HepG2 (cell line): Measurements from ENCODE around the gene WWC2. TPM values are rescaled to one million over a fixed set of nuclear protein-coding genes. Genes with fewer than 3 reads are reported as not detected.

Experiments used
- ATAC-seq: fragments of 200-7000 bp; cut with Tn5 transposase; 3 replicates; pipeline ENCODE4 v1.9.1; 2020; ENCODE audit warnings: mild to moderate bottlenecking, moderate library complexity
- BruUV-seq: library from RNA; stranded (reverse); fragments of 400-500 nt; replicated peaks from 2 replicates; lab custom pipeline; 2021; lab: Mats Ljungman, UMichigan
- CTCF ChIA-PET: fragments of 300-600 bp; formaldehyde crosslinking; extraction: SDS; loops from one replicate; lab custom pipeline; 2021; ENCODE audit warnings: low total read pairs, inconsistent platforms, low intra/inter-chr PET ratio; lab: Yijun Ruan, JAX
- POLR2A ChIA-PET: fragments of 350-600 bp; sonication (Branson Sonifier 250); formaldehyde crosslinking; loops from one replicate; lab custom pipeline; 2020; ENCODE audit warnings: antibody characterized with exemption, inconsistent platforms; lab: Yijun Ruan, JAX
- DNase-seq: peaks from one replicate; pipeline ENCODE4 v3.0.0-alpha.2; 2015; ENCODE audit warnings: low spot score
- FAIRE-seq: peaks from 3 replicates; lab custom pipeline; 2011; peaks lifted over from hg19 to GRCh38; lab: Jason Lieb, UNC
- H2AFZ ChIP-seq: one replicate; pipeline ENCODE4 v1.6.1; 2011; ENCODE audit warnings: low read length, inconsistent platforms
- H3K27ac ChIP-seq: fragments of 300-600 bp; 3 replicates; pipeline ENCODE4 v1.8.0; 2011; ENCODE audit warnings: mixed run types, mild to moderate bottlenecking, mixed read lengths, low read length, inconsistent platforms; ENCODE audit not compliant: insufficient read depth; ENCODE audit errors: extremely low read length
- H3K27me3 ChIP-seq, 2 experiments: fragments of 200-600 bp in 1 of 2; 2 replicates in 1 of 2; 3 replicates in 1 of 2; pipeline versions ENCODE4 v1.6.0 to v1.8.0; 2011; ENCODE audit warnings: low read length in 2 of 2, mild to moderate bottlenecking in 2 of 2, moderate library complexity in 2 of 2, inconsistent platforms in 1 of 2; ENCODE audit not compliant: insufficient read depth in 2 of 2, control insufficient read depth in 1 of 2
- H3K36me3 ChIP-seq, 2 experiments: fragments of 200-600 bp in 1 of 2; replicated peaks in 1 of 2; 2 replicates in 1 of 2; 3 replicates in 1 of 2; pipeline versions ENCODE4 v1.5.1 to v1.8.0; 2011; ENCODE audit warnings: low read length in 2 of 2, inconsistent platforms in 1 of 2; ENCODE audit not compliant: insufficient read depth in 2 of 2, control insufficient read depth in 1 of 2
- H3K4me1 ChIP-seq: 2 replicates; pipeline ENCODE4 v1.5.1; 2012; ENCODE audit warnings: low read length, inconsistent platforms; ENCODE audit not compliant: insufficient read depth
- H3K4me2 ChIP-seq: 2 replicates; pipeline ENCODE4 v1.6.0; 2011; ENCODE audit warnings: low read depth, low read length, inconsistent platforms
- H3K4me3 ChIP-seq, 3 experiments: fragments of 200-600 bp in 1 of 3; sonication (generic), shearing (Covaris generic) in 1 of 3; replicated peaks in 1 of 3; 2 replicates each; pipeline ENCODE4 v1.5.1; 2011 to 2016; ENCODE audit warnings: low read length in 3 of 3, inconsistent platforms in 2 of 3, low read depth in 2 of 3, mild to moderate bottlenecking in 2 of 3, control low read depth in 1 of 3, mixed read lengths in 1 of 3; ENCODE audit not compliant: insufficient read depth in 1 of 3
- H3K79me2 ChIP-seq: one replicate; pipeline ENCODE4 v1.6.1; 2011; ENCODE audit warnings: low read length, inconsistent platforms; ENCODE audit not compliant: insufficient read depth
- H3K9ac ChIP-seq: 2 replicates; pipeline ENCODE4 v1.6.0; 2011; ENCODE audit warnings: mild to moderate bottlenecking, low read depth, low read length, inconsistent platforms; ENCODE audit not compliant: insufficient read depth
- H3K9me3 ChIP-seq: 2 replicates; pipeline ENCODE4 v1.5.1; 2012; ENCODE audit warnings: mild to moderate bottlenecking, low read length
- H4K20me1 ChIP-seq: 2 replicates; pipeline ENCODE4 v1.6.0; 2011; ENCODE audit warnings: inconsistent platforms, mild to moderate bottlenecking, low read length, moderate library complexity; ENCODE audit not compliant: insufficient read depth
- DZIP1 ChIP-seq: sonication (generic); formaldehyde crosslinking; IDR thresholded peaks from 2 replicates; pipeline ENCODE4 v1.5.0; 2020; ENCODE audit warnings: mild to moderate bottlenecking, missing genetic modification reagents
- ZFP36L1 ChIP-seq: sonication (generic); formaldehyde crosslinking; IDR thresholded peaks from 2 replicates; pipeline ENCODE4 v1.8.0; 2022; ENCODE audit warnings: mild to moderate bottlenecking, missing genetic modification reagents, moderate library complexity
- ZKSCAN5 ChIP-seq: sonication (generic); formaldehyde crosslinking; IDR thresholded peaks from 2 replicates; pipeline ENCODE4 v1.5.1; 2020; ENCODE audit warnings: mild to moderate bottlenecking, missing genetic modification reagents
- ZNF678 ChIP-seq: sonication (generic); formaldehyde crosslinking; IDR thresholded peaks from 2 replicates; pipeline ENCODE4 v1.4.0; 2020; ENCODE audit warnings: mild to moderate bottlenecking, missing genetic modification reagents
- ZNF781 ChIP-seq: sonication (generic); formaldehyde crosslinking; IDR thresholded peaks from 2 replicates; pipeline ENCODE4 v1.5.1; 2020; ENCODE audit warnings: borderline replicate concordance, mild to moderate bottlenecking, missing genetic modification reagents; ENCODE audit errors: not compliant biosample characterization
- WGBS: methylation state at CpG from one replicate; pipeline ENCODE4 v1.1.6; 2017; ENCODE audit warnings: low lambda C conversion rate; 5-methylcytosine and 5-hydroxymethylcytosine counted together
- in situ Hi-C: cut with HindIII; loops from 2 replicates; pipeline ENCODE4 v1.10.0; 2017; ENCODE audit warnings: low pct_unique_long_range_greater_than_20kb; ENCODE audit not compliant: extremely low pct_ligation_motif_present
- intact Hi-C: fragments of 100-400 bp; cut with micrococcal nuclease; formaldehyde crosslinking; loops from one replicate; pipeline ENCODE4 v1.10.0; 2022; ENCODE audit not compliant: unreplicated experiment
- polyA plus RNA-seq, 8 experiments: library from polyadenylated mRNA; depleted of rRNA in 3 of 8; stranded (reverse) in 7 of 8; unstranded in 1 of 8; fragments of >200 nt; fragmentation: Illumina TruSeq in 4 of 8; extraction: Trizol in 4 of 8; gene quantifications; 2 replicates each; pipeline versions ENCODE4 v1.2.1 to v1.2.3, GENCODE V29; 2011 to 2016; ENCODE audit warnings: low read depth in 4 of 8, missing spikeins in 1 of 8, mixed read lengths in 1 of 8; ENCODE audit not compliant: insufficient read depth in 1 of 8
- total RNA-seq, 5 experiments: library from RNA; depleted of rRNA; stranded (reverse); fragments of >200 nt; fragmentation: Illumina TruSeq; extraction: Trizol; gene quantifications; 2 replicates each; pipeline ENCODE4 v1.2.3, GENCODE V29; 2016; ENCODE audit warnings: low read depth in 1 of 5

Gene WWC2
- total and polyA plus RNA-seq, 2 of the 13 experiments (the other 11 are each of a cell fraction or from before 2014, with no cell fraction given): 40.0 to 50.1 TPM

- TF ChIP-seq DZIP1 (no peak), ZKSCAN5 (CRISPR knock-in tag) (no peak), ZNF678 (CRISPR knock-in tag) (no peak), ZFP36L1 (CRISPR knock-in tag) (no peak)
These were observed 201.6 kb downstream of the WWC2 start (continued) for GRCh38 chr4:183300655-183301054.

GRCh38 chr4:183303301-183303700, 204.2 kb downstream of the WWC2 start:
- no peaks in the 10 kb centered on the region for H3K79me2 ChIP-seq
- BruUV-seq: no TSS peak
- H3K9me3 ChIP-seq: no peaks in the 10 kb centered on the region
- H3K9ac ChIP-seq: no peak overlapping the region
- no peak for FAIRE-seq
- H3K4me3 ChIP-seq: no peak overlapping the region
- no peaks in the 10 kb centered on the region for H3K4me1 ChIP-seq
- DNase-seq: no peak
- WGBS: 95% methylated on average over 4 of the region's 4 CpGs
- H3K36me3 ChIP-seq: peaks cover 3 to 23% of the 10 kb centered on the region in 2 experiments; a peak in 3 of 5 replicates
- H3K27me3 ChIP-seq: no peaks in the 10 kb centered on the region
- CTCF ChIA-PET: no interaction called here
- intact Hi-C loops: no loop called here
- H3K4me2 ChIP-seq: no peak overlapping the region
- H2AFZ ChIP-seq: no peak overlapping the region
- no peak for ATAC-seq
- POLR2A ChIA-PET: no interaction called here
- H3K27ac ChIP-seq: no peak overlapping the region
- in situ Hi-C loops: no loop called here
- H4K20me1 ChIP-seq: no peaks in the 10 kb centered on the region
- TF ChIP-seq ZNF781 (CRISPR knock-in tag): no peak
